ENCODE data around the gene RABL2B. TPM values are rescaled to one million over a fixed set of nuclear protein-coding genes. Genes with fewer than 3 reads are reported as not detected.

RABL2B gene
- 18.5 to 21.9 TPM (median 21.1 TPM) in 5 replicates for total RNA-seq (2022; extraction: Qiagen RNA extraction)

GRCh38 chr22:50783033-50783879 is at the start of gene RABL2B:
Gene RABL2B (minus strand): TSS chr22:50783636. CDS start chr22:50782294, 1,342 bp downstream.

GRCh38 chr22:50737728-50738648 is 45.4 kb downstream of the RABL2B start, which contains the start of gene ACR:
Gene ACR (plus strand): TSS chr22:50738204. CDS start chr22:50738236, 32 bp downstream.

Other genes starting within 250 kb of the RABL2B start
- 0.02 to 0.03 TPM (median 0.03 TPM) in 4 of 5 replicates, not detected in the other for gene KLHDC7B, start 237.7 kb downstream of the RABL2B start, total RNA-seq (2022; extraction: Qiagen RNA extraction)
- gene SYCE3, start 220.7 kb downstream of the RABL2B start, total RNA-seq (2022; extraction: Qiagen RNA extraction): 0.23 to 0.34 TPM (median 0.30 TPM) in 3 of 5 replicates, not detected in the others
- gene CPT1B, start 205.2 kb downstream of the RABL2B start, total RNA-seq (2022; extraction: Qiagen RNA extraction): 9.9 to 17.7 TPM (median 15.5 TPM) in 5 replicates
- 15.1 to 22.6 TPM (median 21.0 TPM) in 5 replicates for gene CHKB, start 200.8 kb downstream of the RABL2B start, total RNA-seq (2022; extraction: Qiagen RNA extraction)
- gene MAPK8IP2, start 182.8 kb downstream of the RABL2B start, total RNA-seq (2022; extraction: Qiagen RNA extraction): 2.7 to 4.3 TPM (median 4.0 TPM) in 5 replicates
- 18.8 to 26.8 TPM (median 24.2 TPM) in 5 replicates for gene ARSA, start 155.5 kb downstream of the RABL2B start, total RNA-seq (2022; extraction: Qiagen RNA extraction)
- 3.0 to 5.7 TPM (median 4.6 TPM) in 5 replicates for gene SHANK3, start 110.8 kb downstream of the RABL2B start, total RNA-seq (2022; extraction: Qiagen RNA extraction)
- gene ACR, start 45.4 kb downstream of the RABL2B start, total RNA-seq (2022; extraction: Qiagen RNA extraction): 0.07 to 0.25 TPM (median 0.17 TPM) in 4 of 5 replicates, not detected in the other

All from A549 treated with CORT108297 at 1 μM for 4 hours (cell line).